ENCODE measurements around the gene PPFIBP1.
"Not testable (repeated sequence)": the region's sequence is repeated elsewhere in the genome, so short reads cannot be mapped to it uniquely, and the experiment has no call there.

Gene PPFIBP1

DNA sequence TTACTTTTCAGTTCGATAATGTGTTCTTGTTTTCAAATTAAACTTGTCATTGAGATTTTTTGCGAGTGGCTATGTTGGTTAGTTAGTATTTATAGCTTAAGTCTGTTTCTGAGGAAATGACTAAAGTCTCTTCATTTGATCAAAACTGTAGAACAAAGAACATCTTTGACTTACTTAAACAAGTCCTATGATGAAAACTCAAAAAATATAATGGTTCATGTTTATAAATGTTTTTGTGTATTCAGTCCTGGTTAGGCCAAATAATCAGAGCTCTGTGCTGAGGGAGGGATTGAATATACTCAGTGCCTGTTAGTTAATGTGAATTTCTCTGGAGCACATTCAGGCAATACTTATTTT, 51.7 kb downstream of the PPFIBP1 start:
- DNase-seq (ENCODE audit: low spot score): no peak
- TF ChIP-seq, protein P1, sequence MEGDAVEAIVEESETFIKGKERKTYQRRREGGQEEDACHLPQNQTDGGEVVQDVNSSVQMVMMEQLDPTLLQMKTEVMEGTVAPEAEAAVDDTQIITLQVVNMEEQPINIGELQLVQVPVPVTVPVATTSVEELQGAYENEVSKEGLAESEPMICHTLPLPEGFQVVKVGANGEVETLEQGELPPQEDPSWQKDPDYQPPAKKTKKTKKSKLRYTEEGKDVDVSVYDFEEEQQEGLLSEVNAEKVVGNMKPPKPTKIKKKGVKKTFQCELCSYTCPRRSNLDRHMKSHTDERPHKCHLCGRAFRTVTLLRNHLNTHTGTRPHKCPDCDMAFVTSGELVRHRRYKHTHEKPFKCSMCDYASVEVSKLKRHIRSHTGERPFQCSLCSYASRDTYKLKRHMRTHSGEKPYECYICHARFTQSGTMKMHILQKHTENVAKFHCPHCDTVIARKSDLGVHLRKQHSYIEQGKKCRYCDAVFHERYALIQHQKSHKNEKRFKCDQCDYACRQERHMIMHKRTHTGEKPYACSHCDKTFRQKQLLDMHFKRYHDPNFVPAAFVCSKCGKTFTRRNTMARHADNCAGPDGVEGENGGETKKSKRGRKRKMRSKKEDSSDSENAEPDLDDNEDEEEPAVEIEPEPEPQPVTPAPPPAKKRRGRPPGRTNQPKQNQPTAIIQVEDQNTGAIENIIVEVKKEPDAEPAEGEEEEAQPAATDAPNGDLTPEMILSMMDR (IDR thresholded peaks at IDR 0.05; ENCODE audit: borderline replicate concordance, control extremely low read depth, extremely low read depth, insufficient read depth, missing control alignments): no peak
- in situ Hi-C loops (cut with MboI; ENCODE audit: low sequenced_read_pairs, unreplicated experiment): no loop called here

DNA sequence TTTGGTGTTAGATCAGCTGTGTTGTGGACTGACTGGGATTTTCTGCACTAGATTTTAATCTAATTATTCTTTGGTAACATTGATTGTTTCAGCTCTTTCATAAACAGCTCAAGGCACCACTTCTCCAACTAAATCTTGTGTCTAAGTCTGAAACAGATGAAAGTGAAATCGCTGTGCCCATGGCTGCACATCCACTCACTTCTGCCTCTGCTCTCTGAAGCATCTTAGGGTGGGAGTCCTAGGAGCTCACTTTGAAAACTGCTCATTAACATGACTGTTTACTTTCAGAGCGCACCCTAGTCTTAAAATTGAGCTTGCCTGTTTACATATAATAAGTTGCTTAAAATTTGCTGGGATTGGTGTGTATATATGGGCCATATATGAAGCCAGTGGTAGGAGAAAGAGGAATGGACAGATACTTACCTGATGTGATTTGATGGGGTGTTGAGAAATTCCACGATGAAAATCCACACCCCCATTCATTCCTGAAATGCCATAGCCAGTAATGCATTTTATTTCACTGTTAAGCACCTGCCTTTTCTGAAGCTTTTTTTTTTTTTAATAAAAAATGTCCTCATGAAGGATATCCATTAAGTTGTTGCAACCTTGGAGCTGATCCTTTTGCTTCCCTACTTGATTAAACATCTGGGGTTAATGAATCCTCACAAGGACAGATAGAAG, 52.8 kb downstream of the PPFIBP1 start:
- in situ Hi-C loops (cut with MboI; ENCODE audit: low sequenced_read_pairs, unreplicated experiment): no loop called here
- no peak for DNase-seq (ENCODE audit: low spot score)
- TF ChIP-seq, protein P1 (IDR thresholded peaks at IDR 0.05; ENCODE audit: borderline replicate concordance, control extremely low read depth, extremely low read depth, insufficient read depth, missing control alignments): no peak

DNA sequence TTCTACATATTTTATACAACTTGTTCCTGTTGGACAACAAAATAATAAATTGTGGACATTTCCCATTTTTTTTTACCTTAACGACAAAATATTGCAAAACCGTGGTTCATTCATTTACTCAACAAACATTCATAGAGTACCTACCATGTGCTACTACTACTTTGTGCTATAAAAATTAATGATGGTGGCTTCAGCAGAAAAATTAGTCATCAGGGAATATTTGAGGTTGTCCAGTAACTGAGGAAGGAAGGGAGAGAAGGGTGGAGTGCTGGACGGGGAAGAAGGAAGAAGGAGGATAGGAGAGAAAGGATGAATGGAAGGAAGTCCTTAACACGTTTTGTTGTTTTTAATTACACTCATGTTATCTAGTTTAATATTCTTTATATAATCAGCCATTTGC, 53.7 kb downstream of the PPFIBP1 start:
- DNase-seq (ENCODE audit: low spot score): no peak
- TF ChIP-seq, protein P1 (IDR thresholded peaks at IDR 0.05; ENCODE audit: borderline replicate concordance, control extremely low read depth, extremely low read depth, insufficient read depth, missing control alignments): no peak
- in situ Hi-C loops (cut with MboI; ENCODE audit: low sequenced_read_pairs, unreplicated experiment): no loop called here

- no peak for DNase-seq (ENCODE audit: low spot score)
- TF ChIP-seq, protein P1 (IDR thresholded peaks at IDR 0.05; ENCODE audit: borderline replicate concordance, control extremely low read depth, extremely low read depth, insufficient read depth, missing control alignments): no peak
- in situ Hi-C loops (cut with MboI; ENCODE audit: low sequenced_read_pairs, unreplicated experiment): no loop called here
Measured at GRCh38 chr12:27578689-27579372, 54.8 kb downstream of the PPFIBP1 start.

- TF ChIP-seq, protein P1 (IDR thresholded peaks at IDR 0.05; ENCODE audit: borderline replicate concordance, control extremely low read depth, extremely low read depth, insufficient read depth, missing control alignments): no peak
- no peak for DNase-seq (ENCODE audit: low spot score)
- in situ Hi-C loops (cut with MboI; ENCODE audit: low sequenced_read_pairs, unreplicated experiment): no loop called here
Measured at GRCh38 chr12:27580561-27581330, 56.7 kb downstream of the PPFIBP1 start.

- DNase-seq (ENCODE audit: low spot score); in situ Hi-C loops (cut with MboI; ENCODE audit: low sequenced_read_pairs, unreplicated experiment): not testable (repeated sequence)
Measured at GRCh38 chr12:27581331-27581671, 57.3 kb downstream of the PPFIBP1 start.

GRCh38 chr12:27581833-27582232, 57.8 kb downstream of the PPFIBP1 start:
- in situ Hi-C loops (cut with MboI; ENCODE audit: low sequenced_read_pairs, unreplicated experiment); DNase-seq (ENCODE audit: low spot score): not testable (repeated sequence)

DNA sequence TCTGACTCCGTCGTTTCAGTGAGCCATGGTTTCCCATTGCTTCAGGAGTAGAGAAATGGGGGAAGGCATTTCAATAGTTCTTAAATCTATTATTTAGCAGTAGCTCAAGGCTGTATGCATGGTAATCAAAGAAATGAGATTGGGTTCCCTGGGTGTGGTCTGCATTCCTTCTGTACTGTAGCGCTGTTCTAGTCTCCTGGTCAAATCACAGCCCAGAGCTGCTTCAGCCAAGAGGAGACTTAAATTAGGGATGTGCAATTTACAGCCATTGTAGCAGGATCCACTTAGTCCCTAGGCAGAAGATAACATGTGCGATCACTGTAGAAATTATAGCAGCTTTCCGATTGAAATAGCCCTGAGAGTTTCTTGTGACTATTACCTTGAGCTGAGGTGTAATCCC, 58.4 kb downstream of the PPFIBP1 start:
- DNase-seq (ENCODE audit: low spot score); in situ Hi-C loops (cut with MboI; ENCODE audit: low sequenced_read_pairs, unreplicated experiment): not testable (repeated sequence)

Data from GM13976 (cell line).